HCT116 (cell line): ENCODE data around the gene DNM1.

Experiments
- EGR1 ChIP-seq: IDR thresholded peaks from 2 replicates; pipeline ENCODE4 v1.6.1; 2012; ENCODE audit warnings: low read depth
- EZH2 ChIP-seq: fragments of 200-600 bp; sonication (generic); IDR thresholded peaks from 2 replicates; pipeline ENCODE4 v1.6.1; 2017; ENCODE audit warnings: antibody characterized with exemption, mixed run types
- JUND ChIP-seq: IDR thresholded peaks from 2 replicates; pipeline ENCODE4 v1.6.1; 2012
- POLR2A ChIP-seq: IDR thresholded peaks from 2 replicates; pipeline ENCODE4 v1.7.0; 2011; ENCODE audit warnings: borderline replicate concordance; ENCODE audit not compliant: insufficient read depth, insufficient read length; ENCODE audit errors: extremely low read depth
- TF ChIP-seq, protein P1 (sequence below), 3 experiments: fragments of 200-600 bp in 1 of 3; sonication (generic) in 1 of 3; IDR thresholded peaks in 2 of 3; conservative IDR thresholded peaks in 1 of 3; 2 replicates each; pipeline ENCODE4 v1.5.1; 2012 to 2017; ENCODE audit warnings: low read depth in 2 of 3, low read length in 2 of 3, antibody characterized with exemption in 1 of 3, borderline replicate concordance in 1 of 3, control low read depth in 1 of 3, mild to moderate bottlenecking in 1 of 3, mixed read lengths in 1 of 3, mixed run types in 1 of 3, moderate library complexity in 1 of 3; ENCODE audit not compliant: insufficient read depth in 1 of 3
- TF ChIP-seq, protein P2 (sequence below): IDR thresholded peaks from 2 replicates; pipeline ENCODE4 v1.6.1; 2012; ENCODE audit warnings: low read depth
- TF ChIP-seq, protein P3 (sequence below): IDR thresholded peaks from 2 replicates; pipeline ENCODE4 v1.6.1; 2011; ENCODE audit warnings: mild to moderate bottlenecking, low read length, moderate library complexity; ENCODE audit not compliant: insufficient replicate concordance; ENCODE audit errors: extremely low read depth

DNA sequence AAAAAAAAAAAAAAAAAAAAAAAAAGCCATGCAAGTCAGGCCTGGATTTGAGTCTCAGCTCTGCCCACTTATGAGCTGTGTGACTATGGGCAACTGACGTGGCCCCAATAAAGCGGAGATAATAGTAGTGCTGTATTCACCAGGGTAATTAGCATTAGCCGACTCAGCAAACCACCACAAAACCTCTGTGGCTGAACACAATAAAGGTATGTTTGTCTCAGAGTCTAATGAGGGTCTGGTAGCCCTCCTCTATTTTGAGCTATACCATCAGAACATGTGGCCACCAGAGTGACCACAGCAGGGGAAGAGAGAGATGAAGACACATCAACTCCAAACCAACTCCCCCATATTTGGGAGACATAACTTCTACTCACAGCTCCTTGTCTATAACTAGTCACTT, 88.8 kb downstream of the DNM1 start:
- TF ChIP-seq POLR2A = no peak
- TF ChIP-seq, protein P1, sequence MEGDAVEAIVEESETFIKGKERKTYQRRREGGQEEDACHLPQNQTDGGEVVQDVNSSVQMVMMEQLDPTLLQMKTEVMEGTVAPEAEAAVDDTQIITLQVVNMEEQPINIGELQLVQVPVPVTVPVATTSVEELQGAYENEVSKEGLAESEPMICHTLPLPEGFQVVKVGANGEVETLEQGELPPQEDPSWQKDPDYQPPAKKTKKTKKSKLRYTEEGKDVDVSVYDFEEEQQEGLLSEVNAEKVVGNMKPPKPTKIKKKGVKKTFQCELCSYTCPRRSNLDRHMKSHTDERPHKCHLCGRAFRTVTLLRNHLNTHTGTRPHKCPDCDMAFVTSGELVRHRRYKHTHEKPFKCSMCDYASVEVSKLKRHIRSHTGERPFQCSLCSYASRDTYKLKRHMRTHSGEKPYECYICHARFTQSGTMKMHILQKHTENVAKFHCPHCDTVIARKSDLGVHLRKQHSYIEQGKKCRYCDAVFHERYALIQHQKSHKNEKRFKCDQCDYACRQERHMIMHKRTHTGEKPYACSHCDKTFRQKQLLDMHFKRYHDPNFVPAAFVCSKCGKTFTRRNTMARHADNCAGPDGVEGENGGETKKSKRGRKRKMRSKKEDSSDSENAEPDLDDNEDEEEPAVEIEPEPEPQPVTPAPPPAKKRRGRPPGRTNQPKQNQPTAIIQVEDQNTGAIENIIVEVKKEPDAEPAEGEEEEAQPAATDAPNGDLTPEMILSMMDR (IDR thresholded peaks at IDR 0.05 in 2 of 3, conservative IDR thresholded peaks at IDR 0.05 in 1 of 3; ENCODE audit: borderline replicate concordance in 1 of 3, insufficient read depth in 1 of 3, low read depth in 2 of 3, low read length in 2 of 3) = no peak
- TF ChIP-seq, protein P2, sequence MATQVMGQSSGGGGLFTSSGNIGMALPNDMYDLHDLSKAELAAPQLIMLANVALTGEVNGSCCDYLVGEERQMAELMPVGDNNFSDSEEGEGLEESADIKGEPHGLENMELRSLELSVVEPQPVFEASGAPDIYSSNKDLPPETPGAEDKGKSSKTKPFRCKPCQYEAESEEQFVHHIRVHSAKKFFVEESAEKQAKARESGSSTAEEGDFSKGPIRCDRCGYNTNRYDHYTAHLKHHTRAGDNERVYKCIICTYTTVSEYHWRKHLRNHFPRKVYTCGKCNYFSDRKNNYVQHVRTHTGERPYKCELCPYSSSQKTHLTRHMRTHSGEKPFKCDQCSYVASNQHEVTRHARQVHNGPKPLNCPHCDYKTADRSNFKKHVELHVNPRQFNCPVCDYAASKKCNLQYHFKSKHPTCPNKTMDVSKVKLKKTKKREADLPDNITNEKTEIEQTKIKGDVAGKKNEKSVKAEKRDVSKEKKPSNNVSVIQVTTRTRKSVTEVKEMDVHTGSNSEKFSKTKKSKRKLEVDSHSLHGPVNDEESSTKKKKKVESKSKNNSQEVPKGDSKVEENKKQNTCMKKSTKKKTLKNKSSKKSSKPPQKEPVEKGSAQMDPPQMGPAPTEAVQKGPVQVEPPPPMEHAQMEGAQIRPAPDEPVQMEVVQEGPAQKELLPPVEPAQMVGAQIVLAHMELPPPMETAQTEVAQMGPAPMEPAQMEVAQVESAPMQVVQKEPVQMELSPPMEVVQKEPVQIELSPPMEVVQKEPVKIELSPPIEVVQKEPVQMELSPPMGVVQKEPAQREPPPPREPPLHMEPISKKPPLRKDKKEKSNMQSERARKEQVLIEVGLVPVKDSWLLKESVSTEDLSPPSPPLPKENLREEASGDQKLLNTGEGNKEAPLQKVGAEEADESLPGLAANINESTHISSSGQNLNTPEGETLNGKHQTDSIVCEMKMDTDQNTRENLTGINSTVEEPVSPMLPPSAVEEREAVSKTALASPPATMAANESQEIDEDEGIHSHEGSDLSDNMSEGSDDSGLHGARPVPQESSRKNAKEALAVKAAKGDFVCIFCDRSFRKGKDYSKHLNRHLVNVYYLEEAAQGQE = no peak
- no peak for TF ChIP-seq JUND
- no peak for TF ChIP-seq EZH2
- TF ChIP-seq, protein P3, sequence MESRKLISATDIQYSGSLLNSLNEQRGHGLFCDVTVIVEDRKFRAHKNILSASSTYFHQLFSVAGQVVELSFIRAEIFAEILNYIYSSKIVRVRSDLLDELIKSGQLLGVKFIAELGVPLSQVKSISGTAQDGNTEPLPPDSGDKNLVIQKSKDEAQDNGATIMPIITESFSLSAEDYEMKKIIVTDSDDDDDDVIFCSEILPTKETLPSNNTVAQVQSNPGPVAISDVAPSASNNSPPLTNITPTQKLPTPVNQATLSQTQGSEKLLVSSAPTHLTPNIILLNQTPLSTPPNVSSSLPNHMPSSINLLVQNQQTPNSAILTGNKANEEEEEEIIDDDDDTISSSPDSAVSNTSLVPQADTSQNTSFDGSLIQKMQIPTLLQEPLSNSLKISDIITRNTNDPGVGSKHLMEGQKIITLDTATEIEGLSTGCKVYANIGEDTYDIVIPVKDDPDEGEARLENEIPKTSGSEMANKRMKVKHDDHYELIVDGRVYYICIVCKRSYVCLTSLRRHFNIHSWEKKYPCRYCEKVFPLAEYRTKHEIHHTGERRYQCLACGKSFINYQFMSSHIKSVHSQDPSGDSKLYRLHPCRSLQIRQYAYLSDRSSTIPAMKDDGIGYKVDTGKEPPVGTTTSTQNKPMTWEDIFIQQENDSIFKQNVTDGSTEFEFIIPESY = no peak
- TF ChIP-seq EGR1 = no peak
